Neural progenitor cell (in vitro differentiated cells): ENCODE measurements around the gene FAM118A.

Experiments
- CTCF ChIP-seq: fragments of 200-600 bp; sonication (generic); IDR thresholded peaks from 2 replicates; pipeline ENCODE4 v1.5.1; 2017; ENCODE audit warnings: antibody characterized with exemption, mild to moderate bottlenecking
- EZH2 ChIP-seq: fragments of 200-600 bp; sonication (generic); IDR thresholded peaks from 2 replicates; pipeline ENCODE4 v1.6.1; 2017; ENCODE audit warnings: antibody characterized with exemption, mild to moderate bottlenecking, moderate library complexity
- EZH2phosphoT487 ChIP-seq: fragments of 200-600 bp; sonication (generic); IDR thresholded peaks from 2 replicates; pipeline ENCODE4 v1.6.1; 2017; ENCODE audit warnings: antibody characterized with exemption

GRCh38 chr22:45343143-45343542 lies 33.4 kb downstream of the FAM118A start:
- no peak for TF ChIP-seq CTCF
- no peak for TF ChIP-seq EZH2phosphoT487
- no peak for TF ChIP-seq EZH2
